Panc1 (cell line): Measurements from ENCODE around the gene C9orf72. TPM values are rescaled to one million over a fixed set of nuclear protein-coding genes. Genes with fewer than 3 reads are reported as not detected.

ENCODE experiments used
- ATAC-seq: fragments of 200-7000 bp; cut with Tn5 transposase; 2 replicates; pipeline ENCODE4 v1.9.1; 2020; ENCODE audit warnings: mild to moderate bottlenecking, moderate library complexity
- BruUV-seq: library from RNA; stranded (reverse); fragments of 400-500 nt; replicated peaks from 2 replicates; lab custom pipeline; 2021; lab: Mats Ljungman, UMichigan
- CTCF ChIA-PET: fragments of 300-600 bp; sonication (Branson Sonifier 250); formaldehyde crosslinking; loops from one replicate; lab custom pipeline; 2022; ENCODE audit warnings: antibody characterized with exemption; lab: Charles Lee
- POLR2A ChIA-PET: fragments of 300-600 bp; sonication (Branson Sonifier 250); formaldehyde crosslinking; loops from one replicate; lab custom pipeline; 2022; ENCODE audit warnings: antibody characterized with exemption; lab: Charles Lee
- DNase-seq: peaks from one replicate; pipeline ENCODE4 v3.0.0-alpha.2; 2010; ENCODE audit warnings: low read depth, low spot score
- H3K27ac ChIP-seq: 2 replicates; pipeline ENCODE4 v1.5.1; 2011; ENCODE audit warnings: mild to moderate bottlenecking, low read length, inconsistent platforms
- H3K27me3 ChIP-seq: fragments of 200-500 bp; sonication (Bioruptor generic); 2 replicates; pipeline ENCODE4 v1.6.0; 2014; ENCODE audit warnings: low read length, inconsistent platforms; ENCODE audit not compliant: control insufficient read depth, insufficient read depth
- H3K36me3 ChIP-seq: fragments of 200-500 bp; sonication (Bioruptor generic); 2 replicates; pipeline ENCODE4 v1.5.1; 2014; ENCODE audit warnings: inconsistent platforms, mild to moderate bottlenecking, low read length, moderate library complexity; ENCODE audit not compliant: control insufficient read depth, insufficient read depth
- H3K4me1 ChIP-seq: 2 replicates; pipeline ENCODE4 v1.5.1; 2011; ENCODE audit warnings: inconsistent platforms, mild to moderate bottlenecking, low read length, moderate library complexity; ENCODE audit not compliant: control insufficient read depth, insufficient read depth
- H3K4me3 ChIP-seq, 2 experiments: 2 replicates each; pipeline ENCODE4 v1.5.1; 2011 to 2012; ENCODE audit warnings: low read depth in 2 of 2, low read length in 2 of 2, mild to moderate bottlenecking in 2 of 2, inconsistent platforms in 1 of 2, moderate library complexity in 1 of 2
- H3K9me3 ChIP-seq: fragments of 200-500 bp; sonication (Bioruptor generic); 2 replicates; pipeline ENCODE4 v1.5.1; 2014; ENCODE audit warnings: low read depth, mild to moderate bottlenecking, inconsistent platforms, low read length, moderate library complexity; ENCODE audit not compliant: control insufficient read depth, insufficient read depth
- POLR2AphosphoS5 ChIP-seq: IDR thresholded peaks from 2 replicates; pipeline ENCODE4 v1.6.1; 2012; ENCODE audit warnings: mild to moderate bottlenecking, low read depth, low read length, moderate library complexity
- SIN3A ChIP-seq: IDR thresholded peaks from 2 replicates; pipeline ENCODE4 v1.6.1; 2012; ENCODE audit warnings: low read depth, mild to moderate bottlenecking, low read length, moderate library complexity, borderline replicate concordance; ENCODE audit not compliant: insufficient read depth
- TCF7L2 ChIP-seq: IDR thresholded peaks from 2 replicates; pipeline ENCODE4 v1.6.1; 2011; ENCODE audit warnings: mild to moderate bottlenecking, low read depth, low read length, inconsistent platforms
- in situ Hi-C: cut with HindIII; loops from 2 replicates; pipeline ENCODE4 v1.10.0; 2016; ENCODE audit warnings: low sequenced_read_pairs, low pct_unique_long_range_greater_than_20kb
- intact Hi-C: fragments of 100-400 bp; cut with micrococcal nuclease; formaldehyde crosslinking; loops from one replicate; pipeline ENCODE4 v1.10.0; 2022; ENCODE audit not compliant: unreplicated experiment
- total RNA-seq: library from RNA; stranded (reverse); gene quantifications from one replicate; pipeline ENCODE4 v1.2.1, GENCODE V29; 2021; ENCODE audit not compliant: unreplicated experiment
- TF ChIP-seq, protein P1 (sequence below), 2 experiments: IDR thresholded peaks; 2 replicates each; pipeline ENCODE4 v1.6.1; 2011 to 2012; ENCODE audit warnings: low read depth in 2 of 2, control low read depth in 1 of 2, low read length in 1 of 2, mild to moderate bottlenecking in 1 of 2, moderate library complexity in 1 of 2; ENCODE audit not compliant: insufficient read depth in 1 of 2
- TF ChIP-seq, protein P2 (sequence below): fragments of 450-650 bp; IDR thresholded peaks from 2 replicates; pipeline ENCODE4 v1.5.1; 2017; ENCODE audit warnings: mild to moderate bottlenecking

The C9orf72 gene
- total RNA-seq, 1 experiment from 2014 or later: 3.6 TPM

DNA sequence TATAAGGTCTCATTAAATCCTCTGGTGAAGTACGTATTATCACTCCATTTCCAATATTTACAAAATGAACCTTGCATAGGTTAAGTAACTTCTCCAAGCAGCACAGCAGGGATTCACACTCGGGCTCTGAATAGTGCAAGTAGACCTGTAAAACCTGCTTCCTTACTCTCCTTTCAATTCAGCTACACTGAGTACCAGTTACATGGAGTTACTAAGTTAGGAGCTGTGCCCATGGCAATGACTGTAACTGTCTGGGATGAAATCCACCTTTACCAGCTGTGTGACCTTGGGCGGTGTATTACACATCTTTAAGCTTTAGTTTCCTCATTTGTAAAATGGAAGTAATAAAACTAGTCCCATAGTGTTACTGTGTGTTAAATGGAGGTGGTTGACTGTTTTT lies 27.8 kb downstream of the C9orf72 start:
- no TSS peak for BruUV-seq
- no peaks in the 10 kb centered on the region for H3K4me1 ChIP-seq
- no peak overlapping the region for H3K27ac ChIP-seq
- TF ChIP-seq POLR2AphosphoS5 (no peak), SIN3A (no peak), TCF7L2 (no peak)
- TF ChIP-seq, protein P1, sequence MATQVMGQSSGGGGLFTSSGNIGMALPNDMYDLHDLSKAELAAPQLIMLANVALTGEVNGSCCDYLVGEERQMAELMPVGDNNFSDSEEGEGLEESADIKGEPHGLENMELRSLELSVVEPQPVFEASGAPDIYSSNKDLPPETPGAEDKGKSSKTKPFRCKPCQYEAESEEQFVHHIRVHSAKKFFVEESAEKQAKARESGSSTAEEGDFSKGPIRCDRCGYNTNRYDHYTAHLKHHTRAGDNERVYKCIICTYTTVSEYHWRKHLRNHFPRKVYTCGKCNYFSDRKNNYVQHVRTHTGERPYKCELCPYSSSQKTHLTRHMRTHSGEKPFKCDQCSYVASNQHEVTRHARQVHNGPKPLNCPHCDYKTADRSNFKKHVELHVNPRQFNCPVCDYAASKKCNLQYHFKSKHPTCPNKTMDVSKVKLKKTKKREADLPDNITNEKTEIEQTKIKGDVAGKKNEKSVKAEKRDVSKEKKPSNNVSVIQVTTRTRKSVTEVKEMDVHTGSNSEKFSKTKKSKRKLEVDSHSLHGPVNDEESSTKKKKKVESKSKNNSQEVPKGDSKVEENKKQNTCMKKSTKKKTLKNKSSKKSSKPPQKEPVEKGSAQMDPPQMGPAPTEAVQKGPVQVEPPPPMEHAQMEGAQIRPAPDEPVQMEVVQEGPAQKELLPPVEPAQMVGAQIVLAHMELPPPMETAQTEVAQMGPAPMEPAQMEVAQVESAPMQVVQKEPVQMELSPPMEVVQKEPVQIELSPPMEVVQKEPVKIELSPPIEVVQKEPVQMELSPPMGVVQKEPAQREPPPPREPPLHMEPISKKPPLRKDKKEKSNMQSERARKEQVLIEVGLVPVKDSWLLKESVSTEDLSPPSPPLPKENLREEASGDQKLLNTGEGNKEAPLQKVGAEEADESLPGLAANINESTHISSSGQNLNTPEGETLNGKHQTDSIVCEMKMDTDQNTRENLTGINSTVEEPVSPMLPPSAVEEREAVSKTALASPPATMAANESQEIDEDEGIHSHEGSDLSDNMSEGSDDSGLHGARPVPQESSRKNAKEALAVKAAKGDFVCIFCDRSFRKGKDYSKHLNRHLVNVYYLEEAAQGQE (IDR thresholded peaks at IDR 0.05; ENCODE audit: insufficient read depth in 1 of 2, low read depth in 2 of 2, low read length in 1 of 2): no peak
- TF ChIP-seq, protein P2, sequence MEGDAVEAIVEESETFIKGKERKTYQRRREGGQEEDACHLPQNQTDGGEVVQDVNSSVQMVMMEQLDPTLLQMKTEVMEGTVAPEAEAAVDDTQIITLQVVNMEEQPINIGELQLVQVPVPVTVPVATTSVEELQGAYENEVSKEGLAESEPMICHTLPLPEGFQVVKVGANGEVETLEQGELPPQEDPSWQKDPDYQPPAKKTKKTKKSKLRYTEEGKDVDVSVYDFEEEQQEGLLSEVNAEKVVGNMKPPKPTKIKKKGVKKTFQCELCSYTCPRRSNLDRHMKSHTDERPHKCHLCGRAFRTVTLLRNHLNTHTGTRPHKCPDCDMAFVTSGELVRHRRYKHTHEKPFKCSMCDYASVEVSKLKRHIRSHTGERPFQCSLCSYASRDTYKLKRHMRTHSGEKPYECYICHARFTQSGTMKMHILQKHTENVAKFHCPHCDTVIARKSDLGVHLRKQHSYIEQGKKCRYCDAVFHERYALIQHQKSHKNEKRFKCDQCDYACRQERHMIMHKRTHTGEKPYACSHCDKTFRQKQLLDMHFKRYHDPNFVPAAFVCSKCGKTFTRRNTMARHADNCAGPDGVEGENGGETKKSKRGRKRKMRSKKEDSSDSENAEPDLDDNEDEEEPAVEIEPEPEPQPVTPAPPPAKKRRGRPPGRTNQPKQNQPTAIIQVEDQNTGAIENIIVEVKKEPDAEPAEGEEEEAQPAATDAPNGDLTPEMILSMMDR: no peak
- H3K27me3 ChIP-seq: no peaks in the 10 kb centered on the region
- in situ Hi-C loops (no loop called here), intact Hi-C loops (no loop called here)
- DNase-seq (no peak), ATAC-seq (no peak)
- no peaks in the 10 kb centered on the region for H3K36me3 ChIP-seq
- ChIA-PET CTCF (no interaction called here), POLR2A (no interaction called here)
- no peak overlapping the region for H3K4me3 ChIP-seq
- no peaks in the 10 kb centered on the region for H3K9me3 ChIP-seq

DNA sequence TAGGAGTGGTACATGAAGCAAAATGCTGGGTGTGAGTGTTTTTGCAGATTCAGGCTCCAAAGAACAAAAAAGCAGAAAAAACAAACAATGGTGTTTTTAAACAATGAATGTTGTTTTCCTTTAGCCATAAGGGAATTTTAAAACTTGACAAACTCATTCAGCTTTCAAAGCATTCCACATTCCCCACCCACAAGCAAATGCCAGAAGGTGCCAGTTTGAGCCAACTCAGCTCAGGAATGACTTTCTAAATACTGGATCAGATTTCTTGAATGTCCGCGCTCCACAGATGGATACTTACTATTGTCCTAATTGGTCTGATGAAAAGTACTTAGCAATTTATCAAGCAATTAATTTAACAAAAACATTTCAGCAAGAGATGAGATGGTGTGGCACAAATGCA lies 30.8 kb downstream of the C9orf72 start:
- TF ChIP-seq SIN3A: no peak
- no peak for TF ChIP-seq TCF7L2
- no peaks in the 10 kb centered on the region for H3K9me3 ChIP-seq
- POLR2A ChIA-PET: no interaction called here
- no peak for DNase-seq
- intact Hi-C loops (no loop called here), in situ Hi-C loops (no loop called here)
- no peaks in the 10 kb centered on the region for H3K36me3 ChIP-seq
- no TSS peak for BruUV-seq
- ATAC-seq: no peak
- H3K27me3 ChIP-seq: no peaks in the 10 kb centered on the region
- CTCF ChIA-PET: no interaction called here
- no peak overlapping the region for H3K4me3 ChIP-seq
- H3K4me1 ChIP-seq: no peaks in the 10 kb centered on the region
- no peak overlapping the region for H3K27ac ChIP-seq

DNA sequence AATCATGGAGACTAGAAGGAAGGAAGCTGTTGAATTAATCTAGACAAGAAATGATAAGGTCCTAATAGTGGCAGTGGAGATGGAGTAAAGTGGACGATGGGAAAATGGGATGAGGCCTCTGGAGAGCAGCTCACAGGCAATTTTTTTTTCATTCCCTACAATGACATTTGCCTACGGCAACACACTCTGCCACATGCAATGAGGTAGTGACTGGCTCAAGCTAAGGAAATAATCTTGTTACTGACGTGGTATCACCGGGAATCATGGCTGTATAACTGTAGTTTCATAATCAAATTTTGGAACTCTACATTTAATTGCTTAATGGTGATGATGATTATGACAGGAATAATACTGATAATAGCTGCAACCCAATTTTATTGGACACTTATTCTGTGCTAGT lies 31.5 kb downstream of the C9orf72 start:
- DNase-seq: no peak
- ATAC-seq: no peak
- Histone ChIP-seq H3K4me1 (no peaks in the 10 kb centered on the region), H3K27ac (no peak overlapping the region), H3K27me3 (no peaks in the 10 kb centered on the region), H3K4me3 (no peak overlapping the region), H3K9me3 (no peaks in the 10 kb centered on the region), H3K36me3 (no peaks in the 10 kb centered on the region)
- BruUV-seq: no TSS peak
- ChIA-PET CTCF (no interaction called here), POLR2A (no interaction called here)
- in situ Hi-C loops: no loop called here
- TF ChIP-seq SIN3A (no peak), POLR2AphosphoS5 (no peak), TCF7L2 (no peak)
- TF ChIP-seq, protein P2: no peak
- TF ChIP-seq, protein P1 (IDR thresholded peaks at IDR 0.05; ENCODE audit: insufficient read depth in 1 of 2, low read depth in 2 of 2, low read length in 1 of 2): no peak
- intact Hi-C loops: no loop called here
